ENCODE measurements around the gene ZBTB46. TPM values are rescaled to one million over a fixed set of nuclear protein-coding genes. Genes with fewer than 3 reads are reported as not detected.
A peak's percentile ranks its signal among the peaks of the same experiment; 100 is the strongest.

Gene ZBTB46
- total RNA-seq, 1 experiment from 2014 or later, result 27.1 TPM

DNA sequence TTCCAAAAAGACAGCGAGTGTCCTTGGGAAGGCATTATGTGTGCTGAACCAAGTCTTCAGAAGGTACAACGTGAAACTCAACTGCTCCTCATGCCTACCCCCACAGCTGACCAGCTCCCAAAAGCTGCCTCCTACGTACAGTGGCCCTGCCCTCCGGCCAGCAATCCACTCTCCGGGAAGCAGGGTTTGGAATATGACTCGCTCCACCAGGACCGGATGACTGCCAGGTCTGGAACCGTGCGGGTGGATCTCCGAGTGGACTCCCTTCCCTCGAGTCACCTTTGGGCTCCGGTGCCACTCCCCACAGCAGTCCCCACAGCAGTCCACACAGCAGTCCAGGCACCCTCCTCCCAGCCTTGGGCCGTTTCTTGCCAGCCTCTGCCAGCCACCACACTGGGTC lies 4.3 kb downstream of the ZBTB46 start:
- Mint-ChIP-seq H3K27me3 (ENCODE audit: low read depth) (peaks cover 17% of the 10 kb centered on the region), H3K4me1 (peaks cover 28 to 35% of the 10 kb centered on the region in 2 experiments), H3K4me3 (no peak overlapping the region), H3K36me3 (ENCODE audit: insufficient read depth in 1 of 3, low read depth in 3 of 3) (peaks cover 0 to 9% (median 7%) of the 10 kb centered on the region in 3 experiments; a peak in 5 of 7 replicates), H3K9me3 (no peaks in the 10 kb centered on the region; a peak in 2 of 5 replicates), H3K27ac (peak overlapping the region in 1 of 3 experiments; percentile 51; a peak in 1 of 7 replicates)
- Histone ChIP-seq H3K79me2 (ENCODE audit: insufficient read depth, low read length) (peaks cover 11% of the 10 kb centered on the region; the same call in 1 of the 2 replicates), H3K23me2 (ENCODE audit: insufficient read length, low read depth, low read length, poor library complexity, severe bottlenecking) (peaks cover 5% of the 10 kb centered on the region), H2BK20ac (ENCODE audit: low read depth, low read length, poor library complexity, severe bottlenecking) (no peak overlapping the region), H2AK5ac (ENCODE audit: insufficient read length, low read length) (no peak overlapping the region), H2BK12ac (ENCODE audit: insufficient read length, low read depth, low read length) (no peak overlapping the region), H4K20me1 (ENCODE audit: control insufficient read depth, insufficient read depth, insufficient read length) (no peaks in the 10 kb centered on the region), H2BK120ac (ENCODE audit: low read depth, low read length, poor library complexity, severe bottlenecking) (no peak overlapping the region), H3K56ac (ENCODE audit: insufficient read length, low read depth, low read length) (no peak overlapping the region), H4K91ac (ENCODE audit: insufficient read length, low read depth, low read length) (no peak overlapping the region), H4K5ac (ENCODE audit: insufficient read length, low read depth, low read length) (no peak overlapping the region), H2AFZ (ENCODE audit: low read length) (no peak overlapping the region), H2BK15ac (ENCODE audit: low read depth, low read length) (no peak overlapping the region), H3T11ph (ENCODE audit: low read length) (no peak overlapping the region), H3K27ac (ENCODE audit: insufficient read length, low read depth, low read length) (no peak overlapping the region), H3K18ac (ENCODE audit: insufficient read length, low read depth, low read length) (no peak overlapping the region), H3K23ac (ENCODE audit: insufficient read length, low read depth, low read length) (no peak overlapping the region), H2BK5ac (ENCODE audit: insufficient read length, low read length) (no peak overlapping the region), H3K9me3 (ENCODE audit: control insufficient read depth, low read depth, low read length) (no peaks in the 10 kb centered on the region), H3K4me2 (ENCODE audit: insufficient read depth, insufficient read length, low read length) (no peak overlapping the region), H3K4me1 (ENCODE audit: insufficient read depth, low read length) (peaks cover 4% of the 10 kb centered on the region; the same call in 1 of the 2 replicates), H3K14ac (ENCODE audit: insufficient read depth, low read length) (no peak overlapping the region), H4K8ac (replicated peaks; ENCODE audit: insufficient read length, low read depth, low read length) (no peak overlapping the region), H3K4ac (ENCODE audit: low read depth, low read length) (no peak overlapping the region), H3K79me1 (ENCODE audit: insufficient read depth, low read depth, low read length, poor library complexity, severe bottlenecking) (peaks cover 8% of the 10 kb centered on the region), H3K9ac (ENCODE audit: extremely low read depth, insufficient read length, low read length) (no peak overlapping the region), H3K27me3 (ENCODE audit: insufficient read depth, low read length) (peaks cover 4% of the 10 kb centered on the region; the same call in 1 of the 2 replicates)
- no peak for TF ChIP-seq CTCF (conservative IDR thresholded peaks at IDR 0.05)
- DNase-seq, result no peak
- no CpG with 5 or more reads among the region's 13 CpGs for WGBS (ENCODE audit: extremely low coverage, insufficient read length, low lambda C conversion rate)
